HCT116 (cell line): ENCODE measurements around the gene RBM47. TPM values are rescaled to one million over a fixed set of nuclear protein-coding genes. Genes with fewer than 3 reads are reported as not detected.

Source experiments
- ATAC-seq: fragments of 200-7000 bp; cut with Tn5 transposase; 2 replicates; pipeline ENCODE4 v1.9.1; 2020; ENCODE audit warnings: mild to moderate bottlenecking, moderate library complexity
- BruUV-seq: library from RNA; stranded (reverse); fragments of 400-500 nt; replicated peaks from 2 replicates; lab custom pipeline; 2021; lab: Mats Ljungman, UMichigan
- CTCF ChIA-PET: fragments of 300-600 bp; sonication (Branson Sonifier 250); formaldehyde crosslinking; loops from one replicate; lab custom pipeline; 2021; ENCODE audit warnings: antibody characterized with exemption; lab: Charles Lee
- POLR2A ChIA-PET: fragments of 300-600, 350-600 bp; sonication (Branson Sonifier 250); formaldehyde crosslinking; loops from one replicate; lab custom pipeline; 2021; ENCODE audit warnings: antibody characterized with exemption; lab: Charles Lee
- RAD21 ChIA-PET, 2 experiments: fragments of 300-600 bp; sonication (Branson Sonifier 250); formaldehyde crosslinking; loops; one replicate each; lab custom pipeline; 2023; ENCODE audit warnings: low total read pairs in 2 of 2; ENCODE audit not compliant: uncharacterized antibody in 2 of 2, unreplicated experiment in 2 of 2, low non-redundant PET in 1 of 2; lab: Charles Lee
- DNase-seq: peaks from one replicate; pipeline ENCODE4 v3.0.0-alpha.2; 2010; ENCODE audit warnings: low read depth, low spot score
- H2AFZ ChIP-seq: fragments of 200-600 bp; shearing (Covaris generic), sonication (generic); 2 replicates; pipeline ENCODE4 v1.6.1; 2017; ENCODE audit warnings: low read depth, mixed run types, mixed read lengths, antibody characterized with exemption, low read length; ENCODE audit not compliant: poor library complexity, severe bottlenecking
- H3K27ac ChIP-seq: 2 replicates; pipeline ENCODE4 v1.5.1; 2012; ENCODE audit warnings: low read depth, low read length
- H3K27me3 ChIP-seq: fragments of 200-600 bp; sonication (generic); 2 replicates; pipeline ENCODE4 v1.6.1; 2016; ENCODE audit warnings: mixed run types, low read length, mixed read lengths; ENCODE audit not compliant: insufficient read depth
- H3K36me3 ChIP-seq, 2 experiments: fragments of 200-500 bp in 1 of 2; fragments of 200-600 bp in 1 of 2; sonication (Bioruptor generic) in 1 of 2; sonication (generic) in 1 of 2; 2 replicates each; pipeline versions ENCODE4 v1.5.1 to v1.6.1; 2014 to 2016; ENCODE audit warnings: low read length in 2 of 2, inconsistent platforms in 1 of 2, mixed read lengths in 1 of 2, mixed run types in 1 of 2; ENCODE audit not compliant: insufficient read depth in 2 of 2, control insufficient read depth in 1 of 2
- H3K4me1 ChIP-seq, 2 experiments: fragments of 200-600 bp in 1 of 2; sonication (generic) in 1 of 2; 2 replicates each; pipeline versions ENCODE4 v1.5.1 to v1.6.1; 2012 to 2017; ENCODE audit warnings: low read length in 2 of 2, inconsistent platforms in 1 of 2, mild to moderate bottlenecking in 1 of 2, mixed read lengths in 1 of 2, mixed run types in 1 of 2, moderate library complexity in 1 of 2; ENCODE audit not compliant: insufficient read depth in 2 of 2, control insufficient read depth in 1 of 2
- H3K4me2 ChIP-seq: fragments of 200-600 bp; sonication (generic); 2 replicates; pipeline ENCODE4 v1.6.1; 2017; ENCODE audit warnings: mixed run types, low read length, mixed read lengths
- H3K4me3 ChIP-seq, 2 experiments: fragments of 200-600 bp in 1 of 2; sonication (generic) in 1 of 2; replicated peaks in 1 of 2; 2 replicates each; pipeline ENCODE4 v1.5.1; 2011 to 2016; ENCODE audit warnings: low read length in 2 of 2, control low read depth in 1 of 2, low read depth in 1 of 2, mild to moderate bottlenecking in 1 of 2, mixed read lengths in 1 of 2, mixed run types in 1 of 2
- H3K79me2 ChIP-seq: fragments of 200-600 bp; sonication (generic); 2 replicates; pipeline ENCODE4 v1.6.1; 2017; ENCODE audit warnings: mild to moderate bottlenecking, mixed run types, low read length, moderate library complexity, mixed read lengths; ENCODE audit not compliant: insufficient read depth
- H3K9ac ChIP-seq: fragments of 200-600 bp; sonication (generic); 2 replicates; pipeline ENCODE4 v1.6.1; 2016; ENCODE audit warnings: low read length, mixed read lengths
- H3K9me2 ChIP-seq: fragments of 200-600 bp; sonication (generic), shearing (Covaris generic); 2 replicates; pipeline ENCODE4 v1.6.1; 2017; ENCODE audit warnings: mixed run types, mild to moderate bottlenecking, moderate library complexity; ENCODE audit not compliant: insufficient read depth
- H3K9me3 ChIP-seq, 2 experiments: fragments of 200-500 bp in 1 of 2; fragments of 200-600 bp in 1 of 2; sonication (Bioruptor generic) in 1 of 2; sonication (generic) in 1 of 2; 2 replicates each; pipeline ENCODE4 v1.6.1; 2014 to 2017; ENCODE audit warnings: low read length in 2 of 2, mixed read lengths in 2 of 2, inconsistent platforms in 1 of 2, low read depth in 1 of 2, mild to moderate bottlenecking in 1 of 2, mixed run types in 1 of 2, moderate library complexity in 1 of 2; ENCODE audit not compliant: control insufficient read depth in 1 of 2, insufficient read depth in 1 of 2
- H4K20me1 ChIP-seq: fragments of 200-600 bp; sonication (generic), shearing (Covaris generic); 2 replicates; pipeline ENCODE4 v1.6.1; 2017; ENCODE audit warnings: mixed run types, mild to moderate bottlenecking, moderate library complexity; ENCODE audit not compliant: insufficient read depth
- CBX3 ChIP-seq: IDR thresholded peaks from 2 replicates; pipeline ENCODE4 v1.6.1; 2012; ENCODE audit warnings: low read depth
- CEBPB ChIP-seq: IDR thresholded peaks from 2 replicates; pipeline ENCODE4 v1.6.1; 2012; ENCODE audit warnings: low read depth
- FOSL1 ChIP-seq: IDR thresholded peaks from 2 replicates; pipeline ENCODE4 v1.6.1; 2012; ENCODE audit warnings: low read depth
- POLR2A ChIP-seq: IDR thresholded peaks from 2 replicates; pipeline ENCODE4 v1.7.0; 2011; ENCODE audit warnings: borderline replicate concordance; ENCODE audit not compliant: insufficient read depth, insufficient read length; ENCODE audit errors: extremely low read depth
- POLR2AphosphoS5 ChIP-seq: IDR thresholded peaks from 2 replicates; pipeline ENCODE4 v1.6.1; 2011; ENCODE audit warnings: mild to moderate bottlenecking, low read depth, low read length, moderate library complexity
- TCF7L2 ChIP-seq: IDR thresholded peaks from 2 replicates; pipeline ENCODE4 v1.7.0; 2011; ENCODE audit warnings: borderline replicate concordance, inconsistent platforms; ENCODE audit not compliant: insufficient read depth, insufficient read length; ENCODE audit errors: extremely low read depth
- YY1 ChIP-seq: IDR thresholded peaks from 2 replicates; pipeline ENCODE4 v1.6.1; 2011; ENCODE audit warnings: low read length, low read depth, moderate library complexity, mild to moderate bottlenecking; ENCODE audit not compliant: insufficient replicate concordance; ENCODE audit errors: extremely low read depth
- ZBTB33 ChIP-seq: IDR thresholded peaks from 2 replicates; pipeline ENCODE4 v1.6.1; 2011; ENCODE audit warnings: mild to moderate bottlenecking, low read length, moderate library complexity; ENCODE audit not compliant: insufficient replicate concordance; ENCODE audit errors: extremely low read depth
- ZNF274 ChIP-seq: fragments of 200-500 bp; sonication (Bioruptor generic); IDR thresholded peaks from 2 replicates; pipeline ENCODE4 v1.6.1; 2014; ENCODE audit warnings: mild to moderate bottlenecking, low read depth, low read length, inconsistent platforms
- intact Hi-C: fragments of 100-400 bp; cut with micrococcal nuclease; formaldehyde crosslinking; loops from 2 replicates; pipeline ENCODE4 v1.10.0; 2022
- total RNA-seq: library from RNA; stranded (reverse); gene quantifications from one replicate; pipeline ENCODE4 v1.2.1, GENCODE V29; 2021; ENCODE audit not compliant: unreplicated experiment

Gene RBM47
- total RNA-seq, 1 experiment from 2014 or later = 22.2 TPM

GRCh38 chr4:40412866-40413795 is 216.5 kb downstream of the RBM47 start:
- Histone ChIP-seq H3K9me2 (no peaks in the 10 kb centered on the region), H3K9ac (no peak overlapping the region), H4K20me1 (no peaks in the 10 kb centered on the region), H3K9me3 (no peaks in the 10 kb centered on the region), H3K27ac (no peak overlapping the region), H3K4me3 (no peak overlapping the region), H3K4me2 (no peak overlapping the region), H3K36me3 (no peaks in the 10 kb centered on the region), H3K79me2 (no peaks in the 10 kb centered on the region), H3K27me3 (no peaks in the 10 kb centered on the region), H3K4me1 (peaks cover 0 to 6% of the 10 kb centered on the region in 2 experiments; a peak in 2 of 4 replicates), H2AFZ (no peak overlapping the region)
- CTCF ChIA-PET = no interaction called here
- RAD21 ChIA-PET = no interaction called here
- POLR2A ChIA-PET = no interaction called here
- TF ChIP-seq POLR2AphosphoS5 = no peak
- TF ChIP-seq FOSL1 = no peak
- no peak for TF ChIP-seq ZBTB33
- TF ChIP-seq CEBPB = no peak
- BruUV-seq = no TSS peak
- no peak for ATAC-seq
- intact Hi-C loops = no loop called here
- DNase-seq = no peak

GRCh38 chr4:40412388-40412787 is 217.3 kb downstream of the RBM47 start:
- ChIA-PET POLR2A (no interaction called here), RAD21 (no interaction called here), CTCF (no interaction called here)
- Histone ChIP-seq H3K4me2 (no peak overlapping the region), H3K27me3 (no peaks in the 10 kb centered on the region), H3K9me3 (no peaks in the 10 kb centered on the region), H3K9me2 (no peaks in the 10 kb centered on the region), H3K4me1 (peaks cover 0 to 6% of the 10 kb centered on the region in 2 experiments; a peak in 2 of 4 replicates), H3K4me3 (no peak overlapping the region), H3K36me3 (no peaks in the 10 kb centered on the region), H3K27ac (no peak overlapping the region), H3K79me2 (no peaks in the 10 kb centered on the region), H2AFZ (no peak overlapping the region), H3K9ac (no peak overlapping the region), H4K20me1 (no peaks in the 10 kb centered on the region)
- no peak for DNase-seq
- no peak for ATAC-seq
- intact Hi-C loops = no loop called here
- no TSS peak for BruUV-seq
- TF ChIP-seq CBX3 (no peak), ZBTB33 (no peak), YY1 (no peak), ZNF274 (no peak), TCF7L2 (no peak), POLR2A (no peak)
